ENCODE data around the gene SFXN3.

GRCh38 chr10:101021692-101022251 is 9.3 kb upstream of the SFXN3 start:
- TF ChIP-seq GATA3 (IDR thresholded peaks at IDR 0.05; ENCODE audit: low read depth, low read length) (no peak), GATA2 (IDR thresholded peaks at IDR 0.05; ENCODE audit: low read depth, low read length) (no peak)

Measured in SH-SY5Y (cell line).